H1 (cell line): ENCODE data around the gene RAB21. TPM values are rescaled to one million over a fixed set of nuclear protein-coding genes. Genes with fewer than 3 reads are reported as not detected.

Experiments
- CTCF ChIA-PET: fragments of 300-600 bp; sonication (Branson Sonifier 250); formaldehyde crosslinking; loops from one replicate; lab custom pipeline; 2021; ENCODE audit not compliant: partially characterized antibody; lab: Charles Lee
- POLR2A ChIA-PET: fragments of 300-600 bp; sonication (Branson Sonifier 250); formaldehyde crosslinking; loops from one replicate; lab custom pipeline; 2021; ENCODE audit warnings: inconsistent platforms; ENCODE audit not compliant: partially characterized antibody; lab: Charles Lee
- DNase-seq, 2 experiments: peaks; one replicate each; pipeline versions ENCODE4 v3.0.0 to v3.0.0-alpha.2; 2010 to 2022; ENCODE audit warnings: low spot score in 2 of 2, low read depth in 1 of 2, mixed read lengths in 1 of 2
- FAIRE-seq: peaks from 2 replicates; lab custom pipeline; 2011; peaks lifted over from hg19 to GRCh38; lab: Jason Lieb, UNC
- H2AFZ ChIP-seq: 2 replicates; pipeline ENCODE4 v1.8.1; 2012; ENCODE audit warnings: low read length, inconsistent platforms
- H2AK5ac ChIP-seq: 2 replicates; pipeline ENCODE4 v1.6.1; 2013; ENCODE audit warnings: low read depth, low read length
- H2BK120ac ChIP-seq: replicated peaks from 2 replicates; pipeline ENCODE3; 2013; ENCODE audit warnings: low read depth, low read length, inconsistent platforms
- H2BK12ac ChIP-seq: 2 replicates; pipeline ENCODE4 v1.6.1; 2013; ENCODE audit warnings: low read depth, low read length
- H2BK15ac ChIP-seq: 2 replicates; pipeline ENCODE4 v1.6.1; 2013; ENCODE audit warnings: low read length
- H2BK20ac ChIP-seq: 2 replicates; pipeline ENCODE4 v1.6.1; 2013; ENCODE audit warnings: low read length
- H2BK5ac ChIP-seq: 2 replicates; pipeline ENCODE4 v1.6.1; 2013; ENCODE audit warnings: low read depth, low read length
- H3K14ac ChIP-seq: 2 replicates; pipeline ENCODE4 v1.6.1; 2013; ENCODE audit warnings: inconsistent platforms; ENCODE audit not compliant: insufficient read length
- H3K18ac ChIP-seq: 2 replicates; pipeline ENCODE4 v1.6.1; 2013; ENCODE audit warnings: low read length; ENCODE audit errors: extremely low read depth
- H3K23ac ChIP-seq: 2 replicates; pipeline ENCODE4 v1.6.1; 2013; ENCODE audit warnings: inconsistent platforms; ENCODE audit not compliant: insufficient read length
- H3K23me2 ChIP-seq: 2 replicates; pipeline ENCODE4 v1.6.1; 2013; ENCODE audit warnings: low read depth, low read length
- H3K27ac ChIP-seq: 2 replicates; pipeline ENCODE4 v1.6.1; 2011; ENCODE audit warnings: low read depth, low read length, inconsistent platforms
- H3K27me3 ChIP-seq, 4 experiments: replicated peaks in 1 of 4; 1 replicate in 1 of 4; 2 replicates in 3 of 4; pipeline versions ENCODE4 v1.6.1 to v1.8.1; 2011 to 2013; ENCODE audit warnings: low read length in 3 of 4, mild to moderate bottlenecking in 3 of 4, inconsistent platforms in 2 of 4, mixed read lengths in 2 of 4, moderate library complexity in 1 of 4; ENCODE audit not compliant: control insufficient read depth in 3 of 4, insufficient read depth in 3 of 4; ENCODE audit errors: extremely low read depth in 1 of 4
- H3K36me3 ChIP-seq, 4 experiments: 2 replicates each; pipeline versions ENCODE4 v1.6.1 to v1.8.1; 2011 to 2013; ENCODE audit warnings: mild to moderate bottlenecking in 4 of 4, low read length in 3 of 4, moderate library complexity in 2 of 4, control low read depth in 1 of 4, inconsistent platforms in 1 of 4; ENCODE audit not compliant: insufficient read depth in 4 of 4, control insufficient read depth in 2 of 4
- H3K4ac ChIP-seq: replicated peaks from 2 replicates; pipeline ENCODE3; 2013; ENCODE audit warnings: low read length, low read depth, mixed read lengths, inconsistent platforms; ENCODE audit not compliant: insufficient read length
- H3K4me1 ChIP-seq, 4 experiments: replicated peaks in 1 of 4; 1 replicate in 1 of 4; 2 replicates in 3 of 4; pipeline versions ENCODE4 v1.6.1 to v1.8.1; 2011 to 2013; ENCODE audit warnings: low read length in 3 of 4, inconsistent platforms in 2 of 4, mixed read lengths in 1 of 4; ENCODE audit not compliant: insufficient read depth in 4 of 4, control insufficient read depth in 3 of 4
- H3K4me2 ChIP-seq, 2 experiments: 2 replicates each; pipeline versions ENCODE4 v1.6.1 to v1.8.1; 2011 to 2013; ENCODE audit warnings: low read depth in 2 of 2, low read length in 2 of 2, control low read depth in 1 of 2, inconsistent platforms in 1 of 2, mild to moderate bottlenecking in 1 of 2; ENCODE audit not compliant: insufficient read depth in 1 of 2
- H3K4me3 ChIP-seq, 4 experiments: fragments of 200-600, 300-600 bp in 1 of 4; sonication (generic), shearing (Covaris generic), sonication (Bioruptor Twin) in 1 of 4; 2 replicates each; pipeline versions ENCODE4 v1.5.1 to v1.8.1; 2011 to 2016; ENCODE audit warnings: low read length in 4 of 4, low read depth in 3 of 4, control low read depth in 2 of 4, inconsistent platforms in 2 of 4, mild to moderate bottlenecking in 2 of 4, mixed read lengths in 1 of 4, moderate library complexity in 1 of 4; ENCODE audit not compliant: insufficient read depth in 2 of 4; ENCODE audit errors: extremely low read depth in 1 of 4
- H3K56ac ChIP-seq: replicated peaks from 2 replicates; pipeline ENCODE3; 2013; ENCODE audit warnings: low read depth, mild to moderate bottlenecking, mixed read lengths, low read length, inconsistent platforms; ENCODE audit not compliant: insufficient read length
- H3K79me1 ChIP-seq: 2 replicates; pipeline ENCODE4 v1.6.1; 2013; ENCODE audit warnings: low read depth, low read length, control low read depth
- H3K79me2 ChIP-seq, 2 experiments: 2 replicates each; pipeline versions ENCODE4 v1.6.1 to v1.8.1; 2012 to 2013; ENCODE audit warnings: low read length in 2 of 2, mild to moderate bottlenecking in 2 of 2, inconsistent platforms in 1 of 2; ENCODE audit not compliant: insufficient read depth in 2 of 2, control insufficient read depth in 1 of 2
- H3K9ac ChIP-seq, 4 experiments: replicated peaks in 1 of 4; 1 replicate in 1 of 4; 2 replicates in 3 of 4; pipeline versions ENCODE4 v1.6.1 to v1.8.1; 2011 to 2013; ENCODE audit warnings: low read depth in 3 of 4, low read length in 3 of 4, control low read depth in 2 of 4, mild to moderate bottlenecking in 2 of 4, moderate library complexity in 2 of 4, inconsistent platforms in 1 of 4; ENCODE audit errors: extremely low read depth in 1 of 4
- H3K9me3 ChIP-seq, 2 experiments: 2 replicates each; pipeline versions ENCODE4 v1.6.1 to v1.8.1; 2012 to 2013; ENCODE audit warnings: mild to moderate bottlenecking in 2 of 2, moderate library complexity in 2 of 2, control low read depth in 1 of 2, inconsistent platforms in 1 of 2, low read depth in 1 of 2, low read length in 1 of 2, mixed read lengths in 1 of 2; ENCODE audit not compliant: insufficient read depth in 2 of 2
- H4K20me1 ChIP-seq, 2 experiments: replicated peaks in 1 of 2; 2 replicates each; pipeline versions ENCODE3 to v1.8.1; 2011 to 2013; ENCODE audit warnings: inconsistent platforms in 2 of 2, low read length in 2 of 2, mild to moderate bottlenecking in 1 of 2; ENCODE audit not compliant: insufficient read depth in 2 of 2, control insufficient read depth in 1 of 2
- H4K5ac ChIP-seq: 2 replicates; pipeline ENCODE4 v1.6.1; 2013; ENCODE audit warnings: low read length, low read depth, mixed read lengths, inconsistent platforms; ENCODE audit not compliant: insufficient read length
- H4K8ac ChIP-seq: 2 replicates; pipeline ENCODE4 v1.8.0; 2013; ENCODE audit warnings: mild to moderate bottlenecking, moderate library complexity, low read length, inconsistent platforms; ENCODE audit not compliant: insufficient read depth; ENCODE audit errors: extremely low read depth
- H4K91ac ChIP-seq: replicated peaks from 2 replicates; pipeline ENCODE3; 2013; ENCODE audit warnings: low read length, mixed read lengths, inconsistent platforms; ENCODE audit not compliant: insufficient read length
- CEBPB ChIP-seq: IDR thresholded peaks from 2 replicates; pipeline ENCODE4 v1.6.1; 2012; ENCODE audit warnings: low read depth, low read length
- CREB1 ChIP-seq: IDR thresholded peaks from 2 replicates; pipeline ENCODE4 v1.6.1; 2012; ENCODE audit warnings: inconsistent platforms
- EGR1 ChIP-seq: IDR thresholded peaks from 2 replicates; pipeline ENCODE4 v1.6.1; 2011; ENCODE audit warnings: low read depth, low read length, borderline replicate concordance
- GTF2F1 ChIP-seq: IDR thresholded peaks from 2 replicates; pipeline ENCODE4 v1.6.1; 2012; ENCODE audit warnings: low read depth, low read length, improper control_type of control experiment, borderline replicate concordance
- KDM5A ChIP-seq: fragments of 200-600 bp; IDR thresholded peaks from 2 replicates; pipeline ENCODE4 v1.7.1; 2012; ENCODE audit warnings: mild to moderate bottlenecking, low read length, inconsistent platforms, mixed read lengths
- MAFK ChIP-seq: IDR thresholded peaks from 2 replicates; pipeline ENCODE4 v1.6.1; 2012; ENCODE audit warnings: low read depth, mild to moderate bottlenecking, improper control_type of control experiment, low read length
- RNF2 ChIP-seq: fragments of 200-900, 300-1000 bp; sonication (generic); IDR thresholded peaks from 2 replicates; pipeline ENCODE4 v1.7.1; 2016; ENCODE audit warnings: borderline replicate concordance, low read depth, mild to moderate bottlenecking, antibody characterized with exemption, low read length; ENCODE audit not compliant: poor library complexity, severe bottlenecking; ENCODE audit errors: missing control alignments
- SIN3A ChIP-seq, 2 experiments: IDR thresholded peaks in 1 of 2; conservative IDR thresholded peaks in 1 of 2; 2 replicates each; pipeline ENCODE4 v1.6.1; 2011 to 2012; ENCODE audit warnings: low read length in 2 of 2, improper control_type of control experiment in 1 of 2, low read depth in 1 of 2, mild to moderate bottlenecking in 1 of 2
- SP1 ChIP-seq: IDR thresholded peaks from 2 replicates; pipeline ENCODE4 v1.6.1; 2011; ENCODE audit warnings: low read depth, low read length
- TBP ChIP-seq: IDR thresholded peaks from 2 replicates; pipeline ENCODE4 v1.6.1; 2011; ENCODE audit warnings: low read depth, low read length, improper control_type of control experiment
- WGBS, 2 experiments: shearing (Covaris generic) in 1 of 2; methylation state at CpG; one replicate each; pipeline versions ENCODE4 v1.1.6 to v1.1.7; 2013 to 2015; ENCODE audit warnings: low lambda C conversion rate in 2 of 2, mixed read lengths in 2 of 2, inconsistent platforms in 1 of 2, low coverage in 1 of 2, missing lambda C conversion rate in 1 of 2; ENCODE audit not compliant: insufficient replicate concordance in 2 of 2, insufficient coverage in 1 of 2, insufficient read length in 1 of 2; ENCODE audit errors: extremely low coverage in 1 of 2, missing lambda C conversion rate in 1 of 2; 5-methylcytosine and 5-hydroxymethylcytosine counted together
- polyA plus RNA-seq, 7 experiments: library from polyadenylated mRNA; depleted of rRNA in 3 of 7; stranded (reverse) in 5 of 7; unstranded in 2 of 7; fragments of >200 nt in 5 of 7; fragments of 200-250 nt in 2 of 7; gene quantifications; 1 replicate in 5 of 7; 2 replicates in 1 of 7; 4 replicates in 1 of 7; pipeline versions ENCODE4 v1.2.1 to v1.2.3, GENCODE V29; 2011 to 2013; ENCODE audit warnings: missing spikeins in 2 of 7, mixed read lengths in 2 of 7
- total RNA-seq: library from RNA; stranded (reverse); fragmentation: NEBNext Ultra II Directional; extraction: Animal tissue kit (Norgen Biotek cat#: 25700); gene quantifications from 2 replicates; pipeline ENCODE4 v1.2.1, GENCODE V29; 2021
- TF ChIP-seq, protein P1 (sequence below): IDR thresholded peaks from 2 replicates; pipeline ENCODE4 v1.6.1; 2012; ENCODE audit warnings: inconsistent platforms
- TF ChIP-seq, protein P2 (sequence below): IDR thresholded peaks from 2 replicates; pipeline ENCODE4 v1.6.1; 2012; ENCODE audit warnings: low read length, inconsistent platforms

Gene RAB21
- total and polyA plus RNA-seq, 2 of the 8 experiments (the other 6 are each of a cell fraction or from before 2014, with no cell fraction given), result 1.2 to 47.2 TPM

DNA sequence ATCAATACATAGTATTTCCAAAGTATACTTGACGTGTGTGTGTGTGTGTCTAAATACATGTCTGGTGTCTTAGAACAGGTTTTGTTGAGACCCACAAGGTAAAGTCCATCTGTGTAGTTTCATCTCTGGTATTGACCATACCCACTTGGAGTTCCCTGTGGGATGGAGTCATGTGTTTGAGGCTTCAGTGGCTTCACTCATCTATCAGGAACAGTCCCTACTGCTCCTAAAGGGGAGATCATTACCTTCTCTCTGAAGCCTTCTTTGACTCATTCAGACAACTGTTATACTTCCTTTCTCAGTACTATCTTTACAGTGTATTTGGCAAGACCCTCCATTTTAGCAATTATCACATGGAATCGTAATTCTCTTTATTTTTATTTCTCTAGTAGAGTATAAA, 14.2 kb downstream of the RAB21 start:
- Histone ChIP-seq H3K23ac (no peak overlapping the region), H4K20me1 (peaks cover 5 to 6% of the 10 kb centered on the region in 2 experiments), H3K9ac (no peak overlapping the region), H3K4me2 (no peak overlapping the region), H3K9me3 (no peaks in the 10 kb centered on the region), H3K27me3 (no peaks in the 10 kb centered on the region), H2BK20ac (no peak overlapping the region), H3K27ac (no peak overlapping the region), H4K91ac (no peak overlapping the region), H3K18ac (no peak overlapping the region), H4K8ac (no peak overlapping the region), H3K4ac (no peak overlapping the region), H2BK15ac (no peak overlapping the region), H3K23me2 (no peaks in the 10 kb centered on the region), H4K5ac (no peak overlapping the region), H3K36me3 (peaks cover 2 to 34% (median 10%) of the 10 kb centered on the region in 4 experiments; a peak in 5 of 8 replicates), H3K4me1 (no peaks in the 10 kb centered on the region), H3K4me3 (no peak overlapping the region), H2AK5ac (no peak overlapping the region), H2BK120ac (no peak overlapping the region), H3K79me2 (peaks cover 6 to 62% of the 10 kb centered on the region in 2 experiments; a peak in 3 of 4 replicates), H2BK12ac (no peak overlapping the region), H3K14ac (no peak overlapping the region), H2AFZ (no peak overlapping the region), H2BK5ac (no peak overlapping the region), H3K79me1 (peaks cover 2% of the 10 kb centered on the region; the same call in 1 of the 2 replicates), H3K56ac (no peak overlapping the region)
- POLR2A ChIA-PET, result no interaction called here
- no peak for TF ChIP-seq EGR1
- TF ChIP-seq MAFK, result no peak
- TF ChIP-seq GTF2F1, result no peak
- TF ChIP-seq KDM5A, result no peak
- TF ChIP-seq, protein P1, sequence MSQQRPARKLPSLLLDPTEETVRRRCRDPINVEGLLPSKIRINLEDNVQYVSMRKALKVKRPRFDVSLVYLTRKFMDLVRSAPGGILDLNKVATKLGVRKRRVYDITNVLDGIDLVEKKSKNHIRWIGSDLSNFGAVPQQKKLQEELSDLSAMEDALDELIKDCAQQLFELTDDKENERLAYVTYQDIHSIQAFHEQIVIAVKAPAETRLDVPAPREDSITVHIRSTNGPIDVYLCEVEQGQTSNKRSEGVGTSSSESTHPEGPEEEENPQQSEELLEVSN, result no peak
- TF ChIP-seq, protein P2, sequence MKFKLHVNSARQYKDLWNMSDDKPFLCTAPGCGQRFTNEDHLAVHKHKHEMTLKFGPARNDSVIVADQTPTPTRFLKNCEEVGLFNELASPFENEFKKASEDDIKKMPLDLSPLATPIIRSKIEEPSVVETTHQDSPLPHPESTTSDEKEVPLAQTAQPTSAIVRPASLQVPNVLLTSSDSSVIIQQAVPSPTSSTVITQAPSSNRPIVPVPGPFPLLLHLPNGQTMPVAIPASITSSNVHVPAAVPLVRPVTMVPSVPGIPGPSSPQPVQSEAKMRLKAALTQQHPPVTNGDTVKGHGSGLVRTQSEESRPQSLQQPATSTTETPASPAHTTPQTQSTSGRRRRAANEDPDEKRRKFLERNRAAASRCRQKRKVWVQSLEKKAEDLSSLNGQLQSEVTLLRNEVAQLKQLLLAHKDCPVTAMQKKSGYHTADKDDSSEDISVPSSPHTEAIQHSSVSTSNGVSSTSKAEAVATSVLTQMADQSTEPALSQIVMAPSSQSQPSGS, result no peak
- no peak for TF ChIP-seq CEBPB
- no peak for TF ChIP-seq TBP
- no peak for TF ChIP-seq RNF2
- no peak for TF ChIP-seq CREB1
- TF ChIP-seq SIN3A (conservative IDR thresholded peaks at IDR 0.05 in 1 of 2, IDR thresholded peaks at IDR 0.05 in 1 of 2; ENCODE audit: low read depth in 1 of 2, low read length in 2 of 2), result no peak
- no peak for TF ChIP-seq SP1
- DNase-seq, result no peak
- FAIRE-seq, result no peak
- CTCF ChIA-PET, result interaction anchor here (0.9 to 1.4 kb wide), 2 partner anchors 15 to 22 kb away, joined by 3 to 4 read pairs; no protein-coding TSS in a partner anchor
- 84% methylated on average over 2 of the region's 2 CpGs; no CpG with 5 or more reads in 1 of the 2 experiments for WGBS, 2 experiments
